ENCODE data around the gene YIPF2.

YIPF2 gene

GRCh38 chr19:10928563-10929401, at the start of gene YIPF2, which contains the start of gene TIMM29:
Gene YIPF2, minus strand, starts transcription at chr19:10928639. Its CDS starts 229 bp downstream, at chr19:10928410.
Gene TIMM29, plus strand, starts transcription at chr19:10928811. Its CDS starts 12 bp downstream, at chr19:10928823.
- no peak for TF ChIP-seq CTCF (IDR thresholded peaks at IDR 0.05; ENCODE audit: control insufficient read depth, insufficient read depth, low read depth, low read length, missing control alignments)
- peak; percentile 93 for DNase-seq (ENCODE audit: low read depth)
- H3K4me3 ChIP-seq (ENCODE audit: control insufficient read depth, low read depth, low read length) = peak within 1 kb of the TSS; percentile 85

GRCh38 chr19:10977742-10978092, 49.3 kb upstream of the YIPF2 start:
- TF ChIP-seq CTCF (IDR thresholded peaks at IDR 0.05; ENCODE audit: control insufficient read depth, insufficient read depth, low read depth, low read length, missing control alignments) = no peak
- no peak for DNase-seq (ENCODE audit: low read depth)
- H3K4me3 ChIP-seq (ENCODE audit: control insufficient read depth, low read depth, low read length) = no peak overlapping the region

- DNase-seq (ENCODE audit: low read depth) = no peak
- no peak overlapping the region for H3K4me3 ChIP-seq (ENCODE audit: control insufficient read depth, low read depth, low read length)
- TF ChIP-seq CTCF (IDR thresholded peaks at IDR 0.05; ENCODE audit: control insufficient read depth, insufficient read depth, low read depth, low read length, missing control alignments) = no peak
These were observed 47.9 kb upstream of the YIPF2 start for GRCh38 chr19:10976131-10976892.

- no peak for DNase-seq (ENCODE audit: low read depth)
- H3K4me3 ChIP-seq (ENCODE audit: control insufficient read depth, low read depth, low read length) = no peak overlapping the region
- TF ChIP-seq CTCF (IDR thresholded peaks at IDR 0.05; ENCODE audit: control insufficient read depth, insufficient read depth, low read depth, low read length, missing control alignments) = no peak
These were observed 47.1 kb upstream of the YIPF2 start for GRCh38 chr19:10975374-10976130.

GRCh38 chr19:10971107-10971726, 42.8 kb upstream of the YIPF2 start:
- no peak for TF ChIP-seq CTCF (IDR thresholded peaks at IDR 0.05; ENCODE audit: control insufficient read depth, insufficient read depth, low read depth, low read length, missing control alignments)
- DNase-seq (ENCODE audit: low read depth) = no peak
- no peak overlapping the region for H3K4me3 ChIP-seq (ENCODE audit: control insufficient read depth, low read depth, low read length)
